GM12878 (cell line): ENCODE measurements around the gene TCEANC2. TPM values are rescaled to one million over a fixed set of nuclear protein-coding genes. Genes with fewer than 3 reads are reported as not detected.

Source experiments
- ATAC-seq: fragments of 200-7000 bp; cut with Tn5 transposase; 3 replicates; pipeline ENCODE4 v1.9.1; 2020; ENCODE audit warnings: mild to moderate bottlenecking, moderate library complexity
- BruUV-seq: library from RNA; stranded (reverse); fragments of 400-500 nt; replicated peaks from 2 replicates; lab custom pipeline; 2021; lab: Mats Ljungman, UMichigan
- CTCF ChIA-PET: fragments of 300-600 bp; sonication (Branson Sonifier 250); formaldehyde crosslinking; extraction: SDS; loops from one replicate; lab custom pipeline; 2021; ENCODE audit warnings: inconsistent platforms; lab: Yijun Ruan, JAX
- POLR2A ChIA-PET: fragments of 350-600 bp; formaldehyde crosslinking; extraction: SDS; loops from one replicate; lab custom pipeline; 2021; ENCODE audit warnings: inconsistent platforms; lab: Charles Lee
- RAD21 ChIA-PET: fragments of 300-600 bp; sonication (Branson Sonifier 250); formaldehyde crosslinking; loops from one replicate; lab custom pipeline; 2023; ENCODE audit warnings: antibody characterized with exemption; ENCODE audit not compliant: unreplicated experiment; lab: Charles Lee
- SMC1A ChIA-PET: fragments of 300-600 bp; sonication (Branson Sonifier 250); formaldehyde crosslinking; loops from one replicate; lab custom pipeline; 2023; ENCODE audit not compliant: unreplicated experiment, uncharacterized antibody; lab: Charles Lee
- DNase-seq: peaks from one replicate; pipeline ENCODE4 v3.0.0-alpha.2; 2011; ENCODE audit warnings: low read depth, low spot score
- FAIRE-seq: peaks from 3 replicates; lab custom pipeline; 2011; peaks lifted over from hg19 to GRCh38; lab: Jason Lieb, UNC
- H2AFZ ChIP-seq: 2 replicates; pipeline ENCODE4 v1.6.0; 2011; ENCODE audit warnings: low read depth, low read length, control low read depth; ENCODE audit not compliant: control insufficient read depth
- H3K27ac ChIP-seq: 2 replicates; pipeline ENCODE4 v1.5.1; 2011; ENCODE audit warnings: control low read depth; ENCODE audit not compliant: control insufficient read depth, insufficient read depth
- H3K27me3 ChIP-seq, 2 experiments: replicated peaks in 1 of 2; 2 replicates each; pipeline versions ENCODE4 v1.6.0 to v1.6.1; 2011; ENCODE audit warnings: low read length in 1 of 2; ENCODE audit not compliant: control insufficient read depth in 2 of 2, insufficient read depth in 2 of 2
- H3K36me3 ChIP-seq, 2 experiments: 2 replicates each; pipeline ENCODE4 v1.5.1; 2011; ENCODE audit warnings: low read length in 1 of 2; ENCODE audit not compliant: control insufficient read depth in 2 of 2, insufficient read depth in 2 of 2
- H3K4me1 ChIP-seq: 2 replicates; pipeline ENCODE4 v1.6.1; 2011; ENCODE audit warnings: mild to moderate bottlenecking, low read length, moderate library complexity, mixed read lengths; ENCODE audit not compliant: control insufficient read depth, insufficient read depth
- H3K4me2 ChIP-seq: 2 replicates; pipeline ENCODE4 v1.6.0; 2011; ENCODE audit warnings: control low read depth; ENCODE audit not compliant: control insufficient read depth, insufficient read depth
- H3K4me3 ChIP-seq: fragments of 200-600 bp; sonication (generic); 2 replicates; pipeline ENCODE4 v1.5.1; 2016
- H3K79me2 ChIP-seq: 2 replicates; pipeline ENCODE4 v1.6.0; 2011; ENCODE audit warnings: low read length; ENCODE audit not compliant: control insufficient read depth, insufficient read depth
- H3K9ac ChIP-seq: 2 replicates; pipeline ENCODE4 v1.8.0; 2011; ENCODE audit warnings: low read length, control low read depth, mixed read lengths; ENCODE audit not compliant: control insufficient read depth, insufficient read depth
- H3K9me3 ChIP-seq: replicated peaks from 3 replicates; pipeline ENCODE4 v1.5.1; 2011; ENCODE audit warnings: mild to moderate bottlenecking, low read length; ENCODE audit not compliant: control insufficient read depth, insufficient read depth
- H4K20me1 ChIP-seq: 2 replicates; pipeline ENCODE4 v1.6.0; 2011; ENCODE audit not compliant: control insufficient read depth, insufficient read depth
- CBX3 ChIP-seq: fragments of 200-600 bp; sonication (generic); IDR thresholded peaks from 2 replicates; pipeline ENCODE4 v1.6.1; 2016; ENCODE audit warnings: low read depth, borderline replicate concordance
- ETV6 ChIP-seq, 2 experiments: fragments of 450-650 bp in 1 of 2; IDR thresholded peaks in 1 of 2; conservative IDR thresholded peaks in 1 of 2; 2 replicates each; pipeline ENCODE4 v1.6.1; 2014; ENCODE audit warnings: antibody characterized with exemption in 1 of 2, borderline replicate concordance in 1 of 2, low read depth in 1 of 2, mild to moderate bottlenecking in 1 of 2, moderate library complexity in 1 of 2
- IKZF1 ChIP-seq: fragments of 450-650 bp; conservative IDR thresholded peaks from 2 replicates; pipeline ENCODE4 v1.6.1; 2017; ENCODE audit warnings: antibody characterized with exemption, mild to moderate bottlenecking
- MEF2B ChIP-seq: fragments of 450-650 bp; IDR thresholded peaks from 2 replicates; pipeline ENCODE4 v1.6.1; 2018; ENCODE audit warnings: mild to moderate bottlenecking, moderate library complexity; ENCODE audit not compliant: partially characterized antibody, poor library complexity, severe bottlenecking
- NFIC ChIP-seq: IDR thresholded peaks from 2 replicates; pipeline ENCODE4 v1.6.1; 2012; ENCODE audit warnings: low read depth, mild to moderate bottlenecking, inconsistent platforms, low read length, moderate library complexity
- NRF1 ChIP-seq: conservative IDR thresholded peaks from 2 replicates; pipeline ENCODE4 v1.6.1; 2011; ENCODE audit warnings: mild to moderate bottlenecking, low read depth, low read length, improper control_type of control experiment
- POLR2A ChIP-seq: IDR thresholded peaks from 2 replicates; pipeline ENCODE4 v1.6.1; 2011; ENCODE audit warnings: low read depth, mild to moderate bottlenecking, low read length
- RFX5 ChIP-seq: IDR thresholded peaks from 2 replicates; pipeline ENCODE4 v1.6.1; 2011; ENCODE audit warnings: low read depth, low read length, improper control_type of control experiment
- SPI1 ChIP-seq: IDR thresholded peaks from 2 replicates; pipeline ENCODE4 v1.6.1; 2011; ENCODE audit warnings: low read depth, mild to moderate bottlenecking, low read length, moderate library complexity, borderline replicate concordance; ENCODE audit not compliant: insufficient read depth
- SREBF1 ChIP-seq: IDR thresholded peaks from 2 replicates; pipeline ENCODE4 v1.6.1; 2012; ENCODE audit warnings: mild to moderate bottlenecking, low read length
- SREBF2 ChIP-seq: IDR thresholded peaks from 2 replicates; pipeline ENCODE4 v1.6.1; 2012; ENCODE audit warnings: mild to moderate bottlenecking, low read length
- SUPT20H ChIP-seq: IDR thresholded peaks from 2 replicates; pipeline ENCODE4 v1.6.1; 2011; ENCODE audit warnings: low read depth, mild to moderate bottlenecking, low read length, moderate library complexity, borderline replicate concordance; ENCODE audit not compliant: control insufficient read depth
- SUZ12 ChIP-seq: fragments of 200-600 bp; sonication (generic); IDR thresholded peaks from one replicate; pipeline ENCODE4 v1.6.1; 2018; ENCODE audit warnings: antibody characterized with exemption, mild to moderate bottlenecking; ENCODE audit not compliant: unreplicated experiment
- TAF1 ChIP-seq: IDR thresholded peaks from 2 replicates; pipeline ENCODE4 v1.6.1; 2011; ENCODE audit warnings: mild to moderate bottlenecking, low read depth, low read length, borderline replicate concordance
- ZNF24 ChIP-seq: fragments of 450-650 bp; IDR thresholded peaks from 2 replicates; pipeline ENCODE4 v1.6.1; 2017; ENCODE audit warnings: antibody characterized with exemption, mild to moderate bottlenecking
- whole genome bisulfite sequencing: methylation state at CpG from one replicate; pipeline ENCODE4 v1.1.6; 2016; ENCODE audit warnings: low lambda C conversion rate; ENCODE audit not compliant: insufficient replicate concordance, insufficient coverage; ENCODE audit errors: missing lambda C conversion rate; 5-methylcytosine and 5-hydroxymethylcytosine counted together
- in situ Hi-C: fragments of 300-500 bp; cut with MboI; formaldehyde crosslinking; loops from 9 replicates; pipeline ENCODE4 v1.14.3; 2018; ENCODE audit warnings: mixed read lengths
- intact Hi-C: fragments of 100-400 bp; cut with micrococcal nuclease; formaldehyde crosslinking; loops from one replicate; pipeline ENCODE4 v1.14.2; 2022; ENCODE audit not compliant: unreplicated experiment
- polyA plus RNA-seq, 11 experiments: library from polyadenylated mRNA; depleted of rRNA in 4 of 11; unstranded in 6 of 11; stranded (reverse) in 5 of 11; fragments of >200 nt; fragmentation: Nextera tagmentation in 4 of 11; fragmentation: Illumina TruSeq in 1 of 11; extraction: Ambion mirVana in 4 of 11; extraction: Trizol in 1 of 11; gene quantifications; 1 replicate in 1 of 11; 2 replicates in 10 of 11; pipeline versions ENCODE4 v1.2.1 to v1.2.3, GENCODE V29; 2011 to 2016; ENCODE audit warnings: inconsistent platforms in 2 of 11, missing spikeins in 2 of 11, low read depth in 1 of 11
- total RNA-seq, 4 experiments: library from RNA; depleted of rRNA in 3 of 4; stranded (reverse); fragments of >200 nt in 3 of 4; fragmentation: Illumina TruSeq in 1 of 4; extraction: Trizol in 1 of 4; gene quantifications; 2 replicates each; pipeline versions ENCODE4 v1.2.1 to v1.2.3, GENCODE V29; 2013 to 2021
- TF ChIP-seq, protein P1 (sequence below): fragments of 450-650 bp; IDR thresholded peaks from 2 replicates; pipeline ENCODE4 v1.6.1; 2017; ENCODE audit warnings: mild to moderate bottlenecking, low read depth, inconsistent platforms; ENCODE audit not compliant: poor library complexity, severe bottlenecking

The TCEANC2 gene
- total and polyA plus RNA-seq, 10 of the 15 experiments (the other 5 are each of a cell fraction or from before 2014, with no cell fraction given) = 4.4 to 13.2 (median 6.4) TPM

GRCh38 chr1:54004481-54005049 is 48.8 kb upstream of the TCEANC2 start:
- Histone ChIP-seq H3K79me2 (no peaks in the 10 kb centered on the region), H3K9me3 (no peaks in the 10 kb centered on the region; the same call in 2 of the 3 replicates), H3K27ac (no peak overlapping the region), H3K4me1 (no peaks in the 10 kb centered on the region), H3K4me2 (no peak overlapping the region), H2AFZ (no peak overlapping the region), H3K36me3 (no peaks in the 10 kb centered on the region), H4K20me1 (no peaks in the 10 kb centered on the region), H3K27me3 (no peaks in the 10 kb centered on the region), H3K9ac (no peak overlapping the region), H3K4me3 (no peak overlapping the region)
- FAIRE-seq (no peak), ATAC-seq (no peak), DNase-seq (no peak)
- ChIA-PET RAD21 (no interaction called here), CTCF (interaction anchor here (0.6 kb wide), 1 partner anchor 14 kb away, joined by 3 read pairs; no protein-coding TSS in a partner anchor), POLR2A (no interaction called here), SMC1A (no interaction called here)
- intact Hi-C loops (no loop called here), in situ Hi-C loops (no loop called here)
- no TSS peak for BruUV-seq
- WGBS = 82% methylated on average over 27 of the region's 27 CpGs
- TF ChIP-seq TAF1 = no peak
- TF ChIP-seq SUZ12 = no peak
- no peak for TF ChIP-seq IKZF1
- TF ChIP-seq SPI1 = no peak
- no peak for TF ChIP-seq SREBF1
- no peak for TF ChIP-seq CBX3
- no peak for TF ChIP-seq POLR2A
- no peak for TF ChIP-seq ZNF24

- ChIA-PET CTCF (interaction anchor here (1.2 to 1.9 kb wide), 2 partner anchors 62 to 146 kb away, joined by 3 to 6 read pairs; no protein-coding TSS in a partner anchor), POLR2A (no interaction called here), SMC1A (no interaction called here), RAD21 (no interaction called here)
- Histone ChIP-seq H3K27ac (no peak overlapping the region), H3K79me2 (no peaks in the 10 kb centered on the region), H3K4me1 (no peaks in the 10 kb centered on the region), H4K20me1 (no peaks in the 10 kb centered on the region), H3K9ac (no peak overlapping the region), H3K4me2 (no peak overlapping the region), H3K27me3 (no peaks in the 10 kb centered on the region; a peak in 1 of 4 replicates), H2AFZ (no peak overlapping the region), H3K4me3 (no peak overlapping the region), H3K9me3 (no peaks in the 10 kb centered on the region; the same call in 2 of the 3 replicates), H3K36me3 (no peaks in the 10 kb centered on the region)
- no peak for TF ChIP-seq ZNF24
- TF ChIP-seq SUPT20H = no peak
- no peak for TF ChIP-seq CBX3
- no peak for TF ChIP-seq MEF2B
- TF ChIP-seq NFIC = no peak
- TF ChIP-seq, protein P1, sequence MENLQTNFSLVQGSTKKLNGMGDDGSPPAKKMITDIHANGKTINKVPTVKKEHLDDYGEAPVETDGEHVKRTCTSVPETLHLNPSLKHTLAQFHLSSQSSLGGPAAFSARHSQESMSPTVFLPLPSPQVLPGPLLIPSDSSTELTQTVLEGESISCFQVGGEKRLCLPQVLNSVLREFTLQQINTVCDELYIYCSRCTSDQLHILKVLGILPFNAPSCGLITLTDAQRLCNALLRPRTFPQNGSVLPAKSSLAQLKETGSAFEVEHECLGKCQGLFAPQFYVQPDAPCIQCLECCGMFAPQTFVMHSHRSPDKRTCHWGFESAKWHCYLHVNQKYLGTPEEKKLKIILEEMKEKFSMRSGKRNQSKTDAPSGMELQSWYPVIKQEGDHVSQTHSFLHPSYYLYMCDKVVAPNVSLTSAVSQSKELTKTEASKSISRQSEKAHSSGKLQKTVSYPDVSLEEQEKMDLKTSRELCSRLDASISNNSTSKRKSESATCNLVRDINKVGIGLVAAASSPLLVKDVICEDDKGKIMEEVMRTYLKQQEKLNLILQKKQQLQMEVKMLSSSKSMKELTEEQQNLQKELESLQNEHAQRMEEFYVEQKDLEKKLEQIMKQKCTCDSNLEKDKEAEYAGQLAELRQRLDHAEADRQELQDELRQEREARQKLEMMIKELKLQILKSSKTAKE = no peak
- no peak for TF ChIP-seq RFX5
- TF ChIP-seq ETV6 (conservative IDR thresholded peaks at IDR 0.05 in 1 of 2, IDR thresholded peaks at IDR 0.05 in 1 of 2; ENCODE audit: borderline replicate concordance in 1 of 2, low read depth in 1 of 2) = no peak
- no peak for TF ChIP-seq SREBF2
- TF ChIP-seq NRF1 = no peak
- DNase-seq = no peak
- in situ Hi-C loops (no loop called here), intact Hi-C loops (no loop called here)
- WGBS = 40% methylated on average over 4 of the region's 4 CpGs
- BruUV-seq = no TSS peak
- no peak for ATAC-seq
- no peak for FAIRE-seq
Observed at GRCh38 chr1:54006508-54006907, 46.9 kb upstream of the TCEANC2 start.
